Osteoblast (primary cell): ENCODE results near the gene RNF138. TPM values are rescaled to one million over a fixed set of nuclear protein-coding genes. Genes with fewer than 3 reads are reported as not detected.
"Not testable (repeated sequence)": the region's sequence is repeated elsewhere in the genome, so short reads cannot be mapped to it uniquely, and the experiment has no call there.

ENCODE experiments used
- DNase-seq: peaks from one replicate; pipeline ENCODE4 v3.0.0; 2011; ENCODE audit warnings: low spot score, mixed read lengths; ENCODE audit not compliant: insufficient read length; ENCODE audit errors: missing footprints
- H2AFZ ChIP-seq: 2 replicates; pipeline ENCODE4 v1.6.0; 2011; ENCODE audit warnings: mild to moderate bottlenecking, low read length
- H3K27ac ChIP-seq: 2 replicates; pipeline ENCODE4 v1.5.1; 2011; ENCODE audit warnings: mild to moderate bottlenecking, low read depth, low read length, moderate library complexity
- H3K27me3 ChIP-seq: 2 replicates; pipeline ENCODE4 v1.6.0; 2012; ENCODE audit warnings: mild to moderate bottlenecking, control low read depth, inconsistent platforms, low read length, moderate library complexity; ENCODE audit not compliant: insufficient read depth
- H3K36me3 ChIP-seq: 2 replicates; pipeline ENCODE4 v1.5.1; 2011; ENCODE audit warnings: mild to moderate bottlenecking, low read length, control low read depth, moderate library complexity; ENCODE audit not compliant: insufficient read depth
- H3K4me1 ChIP-seq: 2 replicates; pipeline ENCODE4 v1.5.1; 2011; ENCODE audit warnings: mild to moderate bottlenecking, low read length, control low read depth, moderate library complexity; ENCODE audit not compliant: insufficient read depth
- H3K4me2 ChIP-seq: 2 replicates; pipeline ENCODE4 v1.6.0; 2011; ENCODE audit warnings: mild to moderate bottlenecking, low read length; ENCODE audit not compliant: insufficient read depth
- H3K4me3 ChIP-seq: fragments of 200-600 bp; sonication (generic); 3 replicates; pipeline ENCODE4 v1.5.1; 2012; ENCODE audit warnings: mild to moderate bottlenecking, low read length, inconsistent platforms; ENCODE audit not compliant: insufficient read depth
- H3K79me2 ChIP-seq: 2 replicates; pipeline ENCODE4 v1.6.0; 2012; ENCODE audit warnings: mild to moderate bottlenecking, low read length, control low read depth, inconsistent platforms; ENCODE audit not compliant: insufficient read depth
- H3K9me3 ChIP-seq: 2 replicates; pipeline ENCODE4 v1.5.1; 2011; ENCODE audit warnings: low read depth, low read length, control low read depth
- H4K20me1 ChIP-seq: 2 replicates; pipeline ENCODE4 v1.6.0; 2012; ENCODE audit warnings: mild to moderate bottlenecking, low read length, control low read depth; ENCODE audit not compliant: insufficient read depth
- CTCF ChIP-seq: IDR thresholded peaks from 2 replicates; pipeline ENCODE4 v1.5.1; 2011; ENCODE audit warnings: mild to moderate bottlenecking, low read depth, low read length, moderate library complexity; ENCODE audit errors: extremely low read depth
- total RNA-seq: library from RNA; depleted of rRNA; stranded (reverse); fragments of >200 nt; gene quantifications from 2 replicates; pipeline ENCODE4 v1.2.3, GENCODE V29; 2012

The RNF138 gene
- total RNA-seq, 1 donor, result 21.4 TPM

- H2AFZ ChIP-seq, result peak overlapping the region; percentile 3
- no peaks in the 10 kb centered on the region for H3K36me3 ChIP-seq
- H3K4me3 ChIP-seq, result no peak overlapping the region
- peak overlapping the region; percentile 89 for H3K4me2 ChIP-seq
- no peak overlapping the region for H3K27ac ChIP-seq
- no peaks in the 10 kb centered on the region for H4K20me1 ChIP-seq
- H3K27me3 ChIP-seq, result no peaks in the 10 kb centered on the region
- no peak for DNase-seq
- H3K79me2 ChIP-seq, result no peaks in the 10 kb centered on the region
- no peak for TF ChIP-seq CTCF
- no peaks in the 10 kb centered on the region for H3K9me3 ChIP-seq
- peaks cover 4% of the 10 kb centered on the region for H3K4me1 ChIP-seq
Observed at GRCh38 chr18:32157580-32157979, 65.9 kb downstream of the RNF138 start.

- no peaks in the 10 kb centered on the region for H4K20me1 ChIP-seq
- H3K4me1 ChIP-seq, result peaks cover 4% of the 10 kb centered on the region
- H3K9me3 ChIP-seq, result no peaks in the 10 kb centered on the region
- peak overlapping the region; percentile 56 for H2AFZ ChIP-seq
- H3K27me3 ChIP-seq, result no peaks in the 10 kb centered on the region
- H3K36me3 ChIP-seq, result no peaks in the 10 kb centered on the region
- peak; percentile 87 for DNase-seq
- no peak overlapping the region for H3K27ac ChIP-seq
- H3K4me2 ChIP-seq, result peak overlapping the region; percentile 89
- H3K79me2 ChIP-seq, result no peaks in the 10 kb centered on the region
- TF ChIP-seq CTCF, result peak; percentile 84
- H3K4me3 ChIP-seq, result peak overlapping the region; percentile 61
Observed at GRCh38 chr18:32158108-32158624, 66.5 kb downstream of the RNF138 start.

GRCh38 chr18:32158631-32159030 lies 67.0 kb downstream of the RNF138 start:
- not testable (repeated sequence) for H4K20me1 ChIP-seq, H3K4me3 ChIP-seq, H3K27ac ChIP-seq, H3K9me3 ChIP-seq, H3K79me2 ChIP-seq, H3K36me3 ChIP-seq, DNase-seq, H3K4me1 ChIP-seq, H3K27me3 ChIP-seq
- Histone ChIP-seq H2AFZ (peak overlapping the region; percentile 56), H3K4me2 (peak overlapping the region; percentile 89)

- Histone ChIP-seq H3K4me2 (no peak overlapping the region), H2AFZ (no peak overlapping the region), H3K9me3 (no peaks in the 10 kb centered on the region), H3K4me1 (peaks cover 4% of the 10 kb centered on the region), H4K20me1 (no peaks in the 10 kb centered on the region), H3K4me3 (no peak overlapping the region), H3K27me3 (no peaks in the 10 kb centered on the region), H3K27ac (no peak overlapping the region), H3K79me2 (no peaks in the 10 kb centered on the region), H3K36me3 (no peaks in the 10 kb centered on the region)
- TF ChIP-seq CTCF, result no peak
- DNase-seq, result no peak
Observed at GRCh38 chr18:32160547-32160946, 68.9 kb downstream of the RNF138 start.
